GM23338 (cell line): ENCODE results near the gene JAM2. TPM values are rescaled to one million over a fixed set of nuclear protein-coding genes. Genes with fewer than 3 reads are reported as not detected.

Experiments
- ATAC-seq: fragments of 200-7000 bp; cut with Tn5 transposase; 3 replicates; pipeline ENCODE4 v1.9.1; 2020
- DNase-seq: peaks from one replicate; pipeline ENCODE4 v3.0.0-alpha.2; 2015; ENCODE audit warnings: low spot score
- H2AFZ ChIP-seq: fragments of 200-600 bp; sonication (generic); 2 replicates; pipeline ENCODE4 v1.8.0; 2016; ENCODE audit warnings: antibody characterized with exemption, mild to moderate bottlenecking, moderate library complexity
- H3F3A ChIP-seq: fragments of 200-600 bp; sonication (generic); replicated peaks from 2 replicates; pipeline ENCODE4 v1.8.0; 2017; ENCODE audit warnings: antibody characterized with exemption, mixed run types, low read depth
- H3K27ac ChIP-seq: fragments of 200-600 bp; sonication (generic); 2 replicates; pipeline ENCODE4 v1.6.1; 2016; ENCODE audit warnings: low read depth
- H3K27me3 ChIP-seq: fragments of 200-600 bp; sonication (generic); 2 replicates; pipeline ENCODE4 v1.8.0; 2016; ENCODE audit warnings: mild to moderate bottlenecking, mixed run types, moderate library complexity; ENCODE audit not compliant: insufficient read depth
- H3K36me3 ChIP-seq: fragments of 200-600 bp; sonication (generic); 2 replicates; pipeline ENCODE4 v1.8.0; 2016; ENCODE audit warnings: mild to moderate bottlenecking; ENCODE audit not compliant: insufficient read depth
- H3K4me1 ChIP-seq: fragments of 200-600 bp; sonication (generic); 2 replicates; pipeline ENCODE4 v1.8.0; 2016; ENCODE audit warnings: mild to moderate bottlenecking, moderate library complexity; ENCODE audit not compliant: insufficient read depth
- H3K4me2 ChIP-seq: fragments of 200-600 bp; sonication (generic); 2 replicates; pipeline ENCODE4 v1.7.1; 2017; ENCODE audit warnings: mixed run types
- H3K4me3 ChIP-seq: fragments of 200-600 bp; sonication (generic); 2 replicates; pipeline ENCODE4 v1.6.1; 2016; ENCODE audit warnings: mixed run types
- H3K79me2 ChIP-seq: fragments of 200-600 bp; sonication (generic); replicated peaks from 2 replicates; pipeline ENCODE4 v1.8.0; 2017; ENCODE audit warnings: mild to moderate bottlenecking; ENCODE audit not compliant: insufficient read depth
- H3K9me2 ChIP-seq: fragments of 200-600 bp; sonication (generic); 2 replicates; pipeline ENCODE4 v1.8.0; 2017; ENCODE audit not compliant: insufficient read depth
- H4K20me1 ChIP-seq: fragments of 200-600 bp; sonication (generic); replicated peaks from 2 replicates; pipeline ENCODE4 v1.8.0; 2017; ENCODE audit warnings: mild to moderate bottlenecking; ENCODE audit not compliant: insufficient read depth
- H3K27ac Mint-ChIP-seq: 2 replicates; pipeline ENCODE4 v1.8.0; 2020; ENCODE audit warnings: inconsistent platforms, mild to moderate bottlenecking, moderate library complexity, mixed read lengths
- H3K27me3 Mint-ChIP-seq: 3 replicates; pipeline ENCODE4 v1.8.0; 2022; ENCODE audit warnings: low read depth, mild to moderate bottlenecking, moderate library complexity, mixed read lengths, inconsistent platforms; ENCODE audit not compliant: insufficient read depth, poor library complexity
- H3K36me3 Mint-ChIP-seq: 3 replicates; pipeline ENCODE4 v1.8.0; 2021; ENCODE audit warnings: low read depth, mild to moderate bottlenecking, inconsistent platforms, moderate library complexity, mixed read lengths
- H3K4me1 Mint-ChIP-seq: 3 replicates; pipeline ENCODE4 v1.8.0; 2020; ENCODE audit warnings: mild to moderate bottlenecking, inconsistent platforms, mixed read lengths
- H3K4me3 Mint-ChIP-seq: 3 replicates; pipeline ENCODE4 v1.8.0; 2021; ENCODE audit warnings: moderate library complexity, mild to moderate bottlenecking, inconsistent platforms, mixed read lengths
- H3K9me3 Mint-ChIP-seq: 3 replicates; pipeline ENCODE4 v1.8.0; 2020; ENCODE audit warnings: moderate library complexity, mild to moderate bottlenecking, inconsistent platforms, mixed read lengths
- CREB1 ChIP-seq: fragments of 250-450 bp; sonication (Bioruptor Pico); IDR thresholded peaks from 2 replicates; pipeline ENCODE4 v1.5.0; 2020; ENCODE audit warnings: low read depth, mild to moderate bottlenecking, moderate library complexity
- ETS1 ChIP-seq: IDR thresholded peaks from 2 replicates; pipeline ENCODE4 v1.6.1; 2016; ENCODE audit warnings: antibody characterized with exemption
- EZH2 ChIP-seq: fragments of 200-600 bp; sonication (generic); IDR thresholded peaks from one replicate; pipeline ENCODE4 v1.8.0; 2017; ENCODE audit warnings: antibody characterized with exemption, mild to moderate bottlenecking, low read depth; ENCODE audit not compliant: unreplicated experiment
- EZH2phosphoT487 ChIP-seq: fragments of 200-600 bp; sonication (generic); IDR thresholded peaks from one replicate; pipeline ENCODE4 v1.8.1; 2018; ENCODE audit warnings: antibody characterized with exemption; ENCODE audit not compliant: unreplicated experiment
- NANOG ChIP-seq: IDR thresholded peaks from 2 replicates; pipeline ENCODE4 v1.6.1; 2016; ENCODE audit warnings: antibody characterized with exemption, borderline replicate concordance
- POLR2AphosphoS5 ChIP-seq: IDR thresholded peaks from 2 replicates; pipeline ENCODE4 v1.6.1; 2016; ENCODE audit warnings: antibody characterized with exemption, low read depth
- STAT1 ChIP-seq: IDR thresholded peaks from one replicate; pipeline ENCODE4 v1.6.1; 2016; ENCODE audit warnings: antibody characterized with exemption; ENCODE audit not compliant: unreplicated experiment
- ZNF462 ChIP-seq: fragments of 250-450 bp; sonication (Bioruptor Pico); IDR thresholded peaks from 2 replicates; pipeline ENCODE4 v1.5.0; 2020; ENCODE audit warnings: mild to moderate bottlenecking, moderate library complexity
- polyA plus RNA-seq: library from polyadenylated mRNA; unstranded; fragments of >200 nt; fragmentation: Nextera tagmentation; extraction: Ambion mirVana; gene quantifications from 2 replicates; pipeline ENCODE4 v1.2.1, GENCODE V29; 2016
- total RNA-seq: library from RNA; depleted of rRNA; stranded (reverse); fragments of >200 nt; shearing (Covaris generic); gene quantifications from 2 replicates; pipeline ENCODE4 v1.2.3, GENCODE V29; 2014
- TF ChIP-seq, protein P1 (sequence below), 2 experiments: fragments of 200-600 bp in 1 of 2; sonication (generic) in 1 of 2; conservative IDR thresholded peaks; 2 replicates each; pipeline versions ENCODE4 v1.5.1 to v1.6.1; 2016 to 2017; ENCODE audit warnings: antibody characterized with exemption in 2 of 2, low read depth in 2 of 2, mild to moderate bottlenecking in 2 of 2, moderate library complexity in 1 of 2

Gene JAM2
- total and polyA plus RNA-seq, 2 experiments from 2014 or later, result 4.9 to 14.6 TPM

DNA sequence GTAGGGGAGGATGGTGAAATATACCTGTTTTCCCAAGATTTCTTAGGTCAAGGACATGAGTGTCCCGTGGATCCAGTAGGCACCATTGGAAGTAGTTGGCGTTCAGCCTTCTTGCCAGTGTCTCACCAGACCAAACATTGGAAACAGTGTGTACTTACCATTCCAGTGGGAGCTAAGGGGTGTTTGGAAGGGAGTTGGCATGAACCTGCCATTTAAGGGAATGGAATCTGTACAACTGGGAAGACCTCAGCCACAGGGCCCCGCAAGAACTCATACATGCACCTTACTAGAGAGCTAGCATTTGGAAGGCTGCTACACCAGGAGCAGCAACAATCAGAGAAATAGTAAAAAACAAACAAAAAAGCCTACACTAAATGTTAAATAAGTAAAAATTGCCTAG lies 82.9 kb downstream of the JAM2 start (continued):
- TF ChIP-seq ZNF462 (no peak), CREB1 (no peak), NANOG (no peak), STAT1 (no peak), EZH2 (no peak)
- TF ChIP-seq, protein P1, sequence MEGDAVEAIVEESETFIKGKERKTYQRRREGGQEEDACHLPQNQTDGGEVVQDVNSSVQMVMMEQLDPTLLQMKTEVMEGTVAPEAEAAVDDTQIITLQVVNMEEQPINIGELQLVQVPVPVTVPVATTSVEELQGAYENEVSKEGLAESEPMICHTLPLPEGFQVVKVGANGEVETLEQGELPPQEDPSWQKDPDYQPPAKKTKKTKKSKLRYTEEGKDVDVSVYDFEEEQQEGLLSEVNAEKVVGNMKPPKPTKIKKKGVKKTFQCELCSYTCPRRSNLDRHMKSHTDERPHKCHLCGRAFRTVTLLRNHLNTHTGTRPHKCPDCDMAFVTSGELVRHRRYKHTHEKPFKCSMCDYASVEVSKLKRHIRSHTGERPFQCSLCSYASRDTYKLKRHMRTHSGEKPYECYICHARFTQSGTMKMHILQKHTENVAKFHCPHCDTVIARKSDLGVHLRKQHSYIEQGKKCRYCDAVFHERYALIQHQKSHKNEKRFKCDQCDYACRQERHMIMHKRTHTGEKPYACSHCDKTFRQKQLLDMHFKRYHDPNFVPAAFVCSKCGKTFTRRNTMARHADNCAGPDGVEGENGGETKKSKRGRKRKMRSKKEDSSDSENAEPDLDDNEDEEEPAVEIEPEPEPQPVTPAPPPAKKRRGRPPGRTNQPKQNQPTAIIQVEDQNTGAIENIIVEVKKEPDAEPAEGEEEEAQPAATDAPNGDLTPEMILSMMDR (conservative IDR thresholded peaks at IDR 0.05; ENCODE audit: low read depth in 2 of 2), result no peak

DNA sequence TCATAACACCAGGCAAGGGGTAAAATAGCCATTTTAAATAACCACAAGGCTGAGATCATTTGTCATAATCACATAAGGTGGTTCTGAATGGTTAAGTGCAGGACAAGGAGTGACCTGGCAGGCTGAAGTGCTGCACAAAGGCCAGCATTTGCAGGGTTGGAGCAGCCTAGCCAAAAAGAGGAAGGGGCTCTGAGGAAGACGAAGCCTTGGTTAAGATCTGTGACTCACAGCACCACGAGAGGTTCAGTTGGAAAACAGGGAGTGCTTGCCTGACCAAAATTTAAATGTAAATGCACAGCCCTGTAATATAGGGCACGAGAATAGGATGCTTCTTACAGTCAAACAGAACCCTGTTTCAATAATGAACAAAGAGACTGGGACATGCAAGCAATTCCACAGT lies 83.6 kb downstream of the JAM2 start:
- H3K4me1 Mint-ChIP-seq, result peaks cover 6% of the 10 kb centered on the region; the same call in 2 of the 3 replicates
- ATAC-seq, result no peak
- TF ChIP-seq POLR2AphosphoS5 (no peak), CREB1 (no peak), ETS1 (no peak), STAT1 (no peak), EZH2phosphoT487 (no peak)

More for the DNA sequence above, 83.6 kb downstream of the JAM2 start:
- Histone ChIP-seq H4K20me1 (no peaks in the 10 kb centered on the region; the same call in 1 of the 2 replicates), H3K9me2 (no peaks in the 10 kb centered on the region), H3K27me3 (no peaks in the 10 kb centered on the region), H3K79me2 (peaks cover 6% of the 10 kb centered on the region), H3K4me3 (no peak overlapping the region), H2AFZ (no peak overlapping the region), H3K4me2 (no peak overlapping the region), H3K27ac (no peak overlapping the region), H3K4me1 (peaks cover 4% of the 10 kb centered on the region), H3F3A (no peaks in the 10 kb centered on the region), H3K36me3 (peaks cover 35% of the 10 kb centered on the region)
- no peak overlapping the region for H3K4me3 Mint-ChIP-seq
- no peak for DNase-seq
- no peaks in the 10 kb centered on the region for H3K9me3 Mint-ChIP-seq
- H3K27ac Mint-ChIP-seq, result no peak overlapping the region
- peaks cover 8% of the 10 kb centered on the region for H3K27me3 Mint-ChIP-seq
- peaks cover 53% of the 10 kb centered on the region for H3K36me3 Mint-ChIP-seq
